Measurements from ENCODE around the gene SNCB.

GRCh38 chr5:176629853-176630680 is at the start of gene SNCB, which contains the start of gene EIF4E1B:
- TF ChIP-seq CTCF (conservative IDR thresholded peaks at IDR 0.05) (no peak), ZFX (IDR thresholded peaks at IDR 0.05) (no peak)
